ENCODE results near the gene TMED10. TPM values are rescaled to one million over a fixed set of nuclear protein-coding genes. Genes with fewer than 3 reads are reported as not detected.

The TMED10 gene
- 241 and 281 TPM in 2 replicates for total RNA-seq

GRCh38 chr14:75176142-75176820 is at the start of gene TMED10:
TSS of gene TMED10 (minus strand) at chr14:75176612. CDS start at chr14:75176579, 33 bp downstream.

GRCh38 chr14:75126679-75127473 is 49.5 kb downstream of the TMED10 start, which contains the start of gene NEK9:
TSS of gene NEK9 (minus strand) at chr14:75127048. CDS start at chr14:75126921, 127 bp downstream.

Other genes starting within 250 kb of the TMED10 start
- gene PGF, start 221.0 kb downstream of the TMED10 start, total RNA-seq = 1.2 and 10.8 TPM in 2 replicates
- 17.8 and 20.0 TPM in 2 replicates for gene EIF2B2, start 173.7 kb downstream of the TMED10 start, total RNA-seq
- 12.4 and 13.2 TPM in 2 replicates for gene MLH3, start 125.1 kb downstream of the TMED10 start, total RNA-seq
- 8.4 and 10.2 TPM in 2 replicates for gene ACYP1, start 112.6 kb downstream of the TMED10 start, total RNA-seq
- gene ZC2HC1C, start 107.0 kb downstream of the TMED10 start, total RNA-seq = 2.5 TPM in 1 of 2 replicates, not detected in the other
- gene NEK9, start 49.6 kb downstream of the TMED10 start, total RNA-seq = 23.7 and 27.8 TPM in 2 replicates
- gene FOS, start 102.2 kb upstream of the TMED10 start, total RNA-seq = 248 and 494 TPM in 2 replicates